Superior temporal gyrus (tissue), 1 donor: Measurements from ENCODE around the gene FUT9.
"Not testable (repeated sequence)": the region's sequence is repeated elsewhere in the genome, so short reads cannot be mapped to it uniquely, and the experiment has no call there.

Experiments
- DNase-seq: peaks from one replicate; pipeline ENCODE4 v3.0.0-alpha.2; 2016; ENCODE audit errors: extremely low spot score

The FUT9 gene

GRCh38 chr6:96186094-96186493 lies 170.3 kb downstream of the FUT9 start:
- DNase-seq = no peak

GRCh38 chr6:96186516-96187195 lies 170.9 kb downstream of the FUT9 start:
- no peak for DNase-seq

- DNase-seq = no peak
These were observed 178.9 kb downstream of the FUT9 start for GRCh38 chr6:96194675-96195074.

GRCh38 chr6:96195272-96195671 lies 179.5 kb downstream of the FUT9 start:
- DNase-seq = no peak

DNA sequence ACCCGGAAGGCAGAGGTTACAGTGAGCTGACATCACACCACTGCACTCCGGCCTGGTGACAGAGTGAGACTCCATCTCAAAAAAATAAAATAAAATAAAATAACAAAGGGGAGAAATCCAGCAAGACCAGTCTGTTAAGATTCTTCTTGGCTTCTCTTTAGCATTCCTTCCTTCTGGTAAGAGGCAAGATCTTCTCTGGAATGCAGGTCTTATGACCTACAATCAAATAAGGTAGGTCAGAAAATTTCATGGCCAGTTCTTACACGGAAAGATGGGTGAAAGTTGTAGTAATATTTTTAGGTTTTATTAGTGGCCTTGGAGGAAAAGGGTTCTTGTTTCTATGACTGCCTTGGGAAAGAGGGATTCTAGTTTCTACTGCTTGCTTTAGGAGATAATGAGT lies 180.9 kb downstream of the FUT9 start:
- no peak for DNase-seq

DNA sequence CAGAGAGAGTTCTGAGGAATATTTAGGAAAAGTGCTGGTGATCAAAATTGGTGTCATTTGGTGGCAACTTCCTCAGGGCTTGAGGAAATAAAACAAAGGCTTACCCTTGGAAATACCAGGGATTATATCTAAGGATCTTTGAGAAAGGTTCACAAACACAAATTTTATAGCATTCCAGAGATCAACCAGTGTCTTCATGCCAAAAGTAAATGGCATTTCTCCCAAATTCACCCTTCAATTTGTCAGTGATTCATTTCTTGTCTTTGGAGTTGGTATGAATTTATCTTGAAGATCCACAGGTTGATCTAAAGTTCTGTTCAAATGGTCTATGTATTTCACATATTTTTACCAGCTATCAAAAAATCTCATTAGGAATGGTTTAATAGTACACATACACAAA lies 181.5 kb downstream of the FUT9 start:
- DNase-seq = no peak

DNA sequence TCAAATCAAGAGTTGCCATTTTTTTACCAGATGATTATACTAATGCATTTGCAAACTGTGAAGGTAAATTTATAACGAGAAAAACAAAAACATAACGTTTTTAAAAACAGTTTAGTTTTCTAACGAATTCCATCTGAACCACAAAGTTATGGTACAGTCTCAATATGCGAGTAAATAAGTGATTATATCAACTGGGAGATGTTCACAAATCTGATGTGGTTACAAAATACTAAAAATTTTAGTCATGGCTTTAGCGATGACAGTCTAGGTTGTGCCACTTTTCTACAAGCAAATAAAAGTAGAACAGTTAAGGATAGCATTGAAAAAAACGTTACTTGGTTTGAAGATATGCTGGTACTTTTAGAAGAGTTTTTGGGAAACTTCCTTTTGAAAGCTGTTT lies 186.8 kb downstream of the FUT9 start:
- no peak for DNase-seq

- DNase-seq = no peak
These were observed 195.6 kb downstream of the FUT9 start for GRCh38 chr6:96211341-96211740.

DNA sequence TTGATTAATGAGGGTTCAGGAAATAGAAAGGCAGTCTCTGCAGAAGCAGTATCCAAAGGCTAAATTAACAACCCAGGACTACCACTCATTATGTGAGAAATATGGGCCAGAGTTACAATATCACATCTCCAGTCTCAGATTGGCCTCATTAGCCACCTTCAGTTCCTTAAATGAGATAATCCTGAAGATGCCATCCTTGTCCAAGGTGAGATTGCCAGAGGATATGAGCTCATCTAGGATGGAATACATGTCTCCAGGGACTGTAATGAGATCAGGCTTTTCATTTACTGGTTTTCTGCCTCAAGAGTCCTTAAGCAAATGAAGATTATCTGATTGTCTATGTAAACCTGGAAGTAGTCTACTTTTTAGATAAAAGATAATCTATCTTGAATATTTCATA lies 196.3 kb downstream of the FUT9 start:
- no peak for DNase-seq

- no peak for DNase-seq
These were observed 198.0 kb downstream of the FUT9 start for GRCh38 chr6:96213784-96214183.

DNA sequence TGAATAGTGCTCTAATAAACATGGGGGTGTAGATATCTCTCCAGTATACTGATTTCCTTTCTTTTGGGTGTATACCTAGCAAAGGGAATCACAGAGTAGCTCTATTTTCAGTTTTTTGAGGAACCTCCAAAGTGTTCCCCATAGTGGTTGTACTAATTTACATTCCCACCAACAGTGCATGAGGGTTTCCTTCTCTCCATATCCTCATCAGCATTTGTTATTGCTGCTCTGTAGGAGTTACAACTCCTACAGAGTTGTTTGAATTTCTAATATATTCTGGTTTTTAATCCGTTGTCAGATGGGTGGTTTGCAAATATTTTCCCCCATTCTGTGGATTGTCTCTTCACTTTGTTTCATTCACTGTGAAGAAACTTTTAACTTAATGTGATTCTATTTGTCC lies 207.9 kb downstream of the FUT9 start:
- DNase-seq = no peak

DNA sequence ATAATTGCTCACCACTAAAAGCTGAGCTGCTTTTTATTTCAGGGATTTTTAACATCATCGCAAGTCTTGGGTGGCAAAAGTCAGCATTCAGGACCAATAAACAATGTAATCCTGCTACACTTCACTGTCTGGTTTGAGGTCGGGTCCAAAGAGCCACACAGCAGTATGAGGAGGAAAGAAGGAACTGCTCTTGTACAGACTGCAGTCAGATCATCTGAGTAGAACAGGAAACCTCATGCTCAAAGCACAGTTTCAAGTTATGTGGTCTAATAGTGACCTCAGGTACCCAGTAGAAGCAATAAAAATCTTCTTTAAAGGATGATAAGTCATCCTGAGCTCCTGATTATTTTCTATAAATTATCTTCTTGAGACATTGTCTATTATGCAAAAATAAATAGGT lies 211.4 kb downstream of the FUT9 start:
- DNase-seq = no peak

- no peak for DNase-seq
These were observed 218.7 kb downstream of the FUT9 start for GRCh38 chr6:96234444-96234843.

DNA sequence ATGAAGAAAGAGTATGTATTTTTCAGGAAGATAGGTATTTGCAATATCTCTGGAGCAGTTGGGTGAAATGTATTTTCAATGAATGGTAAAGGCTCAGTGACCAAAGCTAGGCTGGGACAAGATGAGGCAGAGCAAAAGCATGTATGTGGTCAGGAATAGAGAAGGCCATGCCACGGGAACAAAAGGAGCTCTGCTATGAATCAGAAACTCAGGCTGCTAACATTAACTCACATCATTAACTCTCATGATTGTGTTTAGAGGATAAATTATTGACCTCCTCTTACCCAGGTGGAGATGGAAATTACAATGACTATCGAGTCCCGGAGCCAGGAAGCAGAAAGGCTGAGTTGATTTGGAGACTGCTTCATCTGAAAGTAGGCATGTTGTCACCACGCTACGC lies 220.2 kb downstream of the FUT9 start:
- DNase-seq = no peak

GRCh38 chr6:96236471-96236870 lies 220.7 kb downstream of the FUT9 start:
- DNase-seq = no peak

GRCh38 chr6:96237638-96238347 lies 222.0 kb downstream of the FUT9 start:
- no peak for DNase-seq

DNA sequence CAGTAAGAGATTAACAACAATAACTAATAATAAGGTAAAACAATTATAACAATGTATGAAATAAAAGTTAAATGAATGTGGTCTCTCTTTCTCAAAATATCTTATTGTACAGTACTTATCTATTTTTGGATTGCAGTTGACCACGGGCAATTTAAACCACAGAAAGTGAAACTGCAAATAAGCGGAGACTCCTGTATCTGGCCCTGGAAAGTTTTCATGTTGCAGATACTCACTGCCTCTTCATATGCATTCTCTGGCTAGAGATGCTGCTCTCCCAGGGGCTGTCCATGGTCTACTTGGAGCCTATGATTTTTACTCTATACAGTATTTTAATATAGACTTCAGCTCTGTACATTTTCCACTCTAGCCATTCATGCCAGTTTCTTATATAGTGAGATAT lies 230.8 kb downstream of the FUT9 start:
- DNase-seq = no peak

DNA sequence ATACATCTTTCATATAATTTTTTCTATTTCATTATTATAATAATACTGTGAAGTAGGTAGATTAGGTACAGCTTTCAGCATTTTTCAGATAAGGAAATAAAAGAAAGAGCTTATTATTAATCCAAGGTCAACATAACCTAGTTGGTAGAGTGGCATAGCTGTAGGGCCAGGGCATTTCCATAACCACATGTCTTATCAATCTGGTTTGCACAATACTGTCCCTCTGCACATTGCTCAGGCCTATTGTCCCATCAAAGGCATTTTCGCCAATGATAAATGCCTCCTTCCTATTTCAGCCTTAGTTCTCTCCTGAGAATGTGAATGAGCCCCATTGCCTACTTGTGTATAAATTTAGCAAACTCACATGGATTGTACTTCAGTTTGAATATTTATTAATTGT lies 234.0 kb downstream of the FUT9 start:
- DNase-seq = no peak

GRCh38 chr6:96257751-96258150 lies 242.0 kb downstream of the FUT9 start:
- no peak for DNase-seq

DNA sequence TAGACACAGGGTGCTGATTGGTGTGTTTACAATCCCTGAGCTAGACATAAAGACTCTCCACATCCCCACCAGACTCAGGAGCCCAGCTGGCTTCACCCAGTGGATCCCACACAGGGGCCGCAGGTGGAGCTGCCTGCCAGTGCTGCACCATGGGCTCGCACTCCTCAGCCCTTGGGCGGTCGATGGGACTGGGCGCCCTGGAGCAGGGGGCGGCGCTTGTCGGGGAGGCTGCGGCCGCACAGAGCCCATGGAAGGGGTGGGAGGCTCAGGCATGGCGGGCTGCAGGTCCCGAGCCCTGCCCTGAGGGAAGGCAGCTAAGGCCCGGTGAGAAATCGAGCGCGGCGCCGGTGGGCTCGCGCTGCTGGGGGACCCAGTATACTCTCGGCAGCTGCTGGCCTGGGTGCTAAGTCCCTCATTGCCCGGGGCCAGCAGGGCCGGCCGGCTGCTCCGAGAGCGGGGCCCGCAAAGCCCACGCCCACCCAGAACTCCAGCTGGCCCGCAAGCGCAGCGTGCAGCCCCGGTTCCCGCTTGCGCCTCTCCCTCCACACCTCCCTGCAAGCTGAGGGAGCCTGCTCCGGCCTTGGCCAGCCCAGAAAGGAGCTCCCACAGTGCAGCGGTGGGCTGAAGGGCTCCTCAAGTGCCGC lies 245.1 kb downstream of the FUT9 start:
- DNase-seq = not testable (repeated sequence)
